Hindlimb muscle (tissue), 1 donor: Measurements from ENCODE around the gene STX11. TPM values are rescaled to one million over a fixed set of nuclear protein-coding genes. Genes with fewer than 3 reads are reported as not detected.

Experiments used
- DNase-seq: peaks from one replicate; pipeline ENCODE4 v3.0.0-alpha.2; 2013
- polyA plus RNA-seq: library from polyadenylated mRNA; unstranded; fragments of 120-200 nt; gene quantifications from one replicate; pipeline ENCODE4 v1.2.1, GENCODE V29; 2013; ENCODE audit not compliant: insufficient read length

The STX11 gene
- polyA plus RNA-seq, 1 donor, result 3.0 TPM

GRCh38 chr6:144215932-144216667 is 65.8 kb downstream of the STX11 start:
- DNase-seq, result peak; percentile 98

GRCh38 chr6:144216668-144217218 is 66.4 kb downstream of the STX11 start:
- DNase-seq, result no peak

- no peak for DNase-seq
Measured at GRCh38 chr6:144217264-144217663, 66.9 kb downstream of the STX11 start.

- no peak for DNase-seq
Measured at GRCh38 chr6:144217797-144218196, 67.5 kb downstream of the STX11 start.

- no peak for DNase-seq
Measured at GRCh38 chr6:144219056-144219685, 68.9 kb downstream of the STX11 start.

- DNase-seq, result no peak
Measured at GRCh38 chr6:144220031-144220790, 69.9 kb downstream of the STX11 start.

- no peak for DNase-seq
Measured at GRCh38 chr6:144223686-144224085, 73.4 kb downstream of the STX11 start.

- DNase-seq, result no peak
Measured at GRCh38 chr6:144231721-144232120, 81.4 kb downstream of the STX11 start.

- no peak for DNase-seq
Measured at GRCh38 chr6:144232176-144232831, 82.0 kb downstream of the STX11 start.

- DNase-seq, result no peak
Measured at GRCh38 chr6:144232832-144233230, 82.5 kb downstream of the STX11 start.

GRCh38 chr6:144234399-144234798 is 84.1 kb downstream of the STX11 start:
- DNase-seq, result no peak

GRCh38 chr6:144234935-144235334 is 84.6 kb downstream of the STX11 start:
- DNase-seq, result no peak

Other genes starting within 250 kb of the STX11 start
- 285 TPM for gene PLAGL1, start 142.3 kb upstream of the STX11 start, polyA plus RNA-seq
- 102 TPM for gene SF3B5, start 54.9 kb upstream of the STX11 start, polyA plus RNA-seq
- gene UTRN, start 134.8 kb downstream of the STX11 start, polyA plus RNA-seq, result 60.9 TPM